Stimulated activated CD8-positive, alpha-beta memory T cell treated with anti-CD3 and anti-CD28 coated beads, Interleukin-15, amount 100 ng/mL, for 4 hours (primary cell): ENCODE data around the gene ITGB2.
A peak's percentile ranks its signal among the peaks of the same experiment; 100 is the strongest.
"Not testable (repeated sequence)": the region's sequence is repeated elsewhere in the genome, so short reads cannot be mapped to it uniquely, and the experiment has no call there.

Experiments
- DNase-seq, 2 donors: peaks; one replicate each; pipeline ENCODE4 v3.0.0-alpha.2; 2020; ENCODE audit warnings: low read depth in 2 of 2

The ITGB2 gene

GRCh38 chr21:44884097-44884496 is 36.6 kb downstream of the ITGB2 start:
- no peak for DNase-seq

- no peak for DNase-seq
Measured at GRCh38 chr21:44883250-44883649, 37.4 kb downstream of the ITGB2 start.

- no peak for DNase-seq
Measured at GRCh38 chr21:44881198-44881872, 39.4 kb downstream of the ITGB2 start.

GRCh38 chr21:44880405-44881197 is 40.1 kb downstream of the ITGB2 start:
- DNase-seq = no peak

- DNase-seq = not testable (repeated sequence)
Measured at GRCh38 chr21:44879238-44879637, 41.5 kb downstream of the ITGB2 start.

GRCh38 chr21:44878053-44878982 is 42.4 kb downstream of the ITGB2 start:
- no peak for DNase-seq

GRCh38 chr21:44876849-44877575 is 43.7 kb downstream of the ITGB2 start:
- DNase-seq = no peak

- no peak for DNase-seq
Measured at GRCh38 chr21:44875316-44875700, 45.4 kb downstream of the ITGB2 start.

- no peak for DNase-seq
Measured at GRCh38 chr21:44874497-44875315, 46.0 kb downstream of the ITGB2 start.

GRCh38 chr21:44874240-44874496 is 46.5 kb downstream of the ITGB2 start:
- no peak for DNase-seq

GRCh38 chr21:44873356-44874239 is 47.1 kb downstream of the ITGB2 start, which contains the start of gene PTTG1IP:
PTTG1IP (minus strand) TSS chr21:44873690; CDS start chr21:44873616, 74 bp downstream.
- peak; percentile 97 to 99 for DNase-seq

- no peak for DNase-seq
Measured at GRCh38 chr21:44872649-44873355, 47.9 kb downstream of the ITGB2 start.

GRCh38 chr21:44872323-44872648 is 48.4 kb downstream of the ITGB2 start:
- no peak for DNase-seq

GRCh38 chr21:44871576-44872269 is 49.0 kb downstream of the ITGB2 start:
- DNase-seq = no peak

- DNase-seq = no peak
Measured at GRCh38 chr21:44870748-44871495, 49.8 kb downstream of the ITGB2 start.

GRCh38 chr21:44869781-44870747 is 50.6 kb downstream of the ITGB2 start:
- DNase-seq = no peak

- DNase-seq = no peak
Measured at GRCh38 chr21:44868707-44869106, 52.0 kb downstream of the ITGB2 start.
